Mesendoderm (in vitro differentiated cells): ENCODE measurements around the gene MRM2.

Experiments used
- DNase-seq: peaks from one replicate; pipeline ENCODE4 v3.0.0; 2013
- H2AK5ac ChIP-seq: 2 replicates; pipeline ENCODE4 v1.6.1; 2013; ENCODE audit warnings: low read length, inconsistent platforms
- H2BK120ac ChIP-seq: 2 replicates; pipeline ENCODE4 v1.6.1; 2013; ENCODE audit warnings: low read depth, mild to moderate bottlenecking, low read length, moderate library complexity, mixed read lengths
- H2BK15ac ChIP-seq: replicated peaks from 2 replicates; pipeline ENCODE4 v1.6.1; 2013; ENCODE audit warnings: low read depth, mild to moderate bottlenecking, moderate library complexity
- H2BK5ac ChIP-seq: 2 replicates; pipeline ENCODE4 v1.6.1; 2013; ENCODE audit warnings: low read length, inconsistent platforms
- H3K18ac ChIP-seq: 2 replicates; pipeline ENCODE4 v1.6.1; 2013; ENCODE audit warnings: mild to moderate bottlenecking, low read length, mixed read lengths
- H3K23ac ChIP-seq: one replicate; pipeline ENCODE4 v1.6.1; 2013; ENCODE audit warnings: low read length
- H3K27ac ChIP-seq: 2 replicates; pipeline ENCODE4 v1.5.1; 2013; ENCODE audit warnings: low read depth, mild to moderate bottlenecking, inconsistent platforms, low read length, moderate library complexity
- H3K27me3 ChIP-seq: 2 replicates; pipeline ENCODE4 v1.6.1; 2013; ENCODE audit warnings: low read length, control low read depth, mild to moderate bottlenecking, inconsistent platforms; ENCODE audit not compliant: insufficient read depth, poor library complexity
- H3K36me3 ChIP-seq: 2 replicates; pipeline ENCODE4 v1.6.1; 2013; ENCODE audit warnings: low read length, inconsistent platforms; ENCODE audit not compliant: control insufficient read depth, insufficient read depth
- H3K4ac ChIP-seq: one replicate; pipeline ENCODE4 v1.6.1; 2013; ENCODE audit warnings: low read depth, mild to moderate bottlenecking, low read length, moderate library complexity
- H3K4me1 ChIP-seq: 2 replicates; pipeline ENCODE4 v1.6.1; 2013; ENCODE audit warnings: low read depth, low read length, inconsistent platforms; ENCODE audit not compliant: control insufficient read depth
- H3K4me2 ChIP-seq: 2 replicates; pipeline ENCODE4 v1.6.1; 2013; ENCODE audit warnings: low read length
- H3K4me3 ChIP-seq: 2 replicates; pipeline ENCODE4 v1.5.1; 2013; ENCODE audit warnings: mild to moderate bottlenecking, low read length
- H3K56ac ChIP-seq: one replicate; pipeline ENCODE4 v1.6.1; 2013; ENCODE audit warnings: low read length
- H3K79me1 ChIP-seq: 2 replicates; pipeline ENCODE4 v1.6.1; 2013; ENCODE audit warnings: low read length, inconsistent platforms
- H3K79me2 ChIP-seq: 2 replicates; pipeline ENCODE4 v1.6.1; 2013; ENCODE audit warnings: mild to moderate bottlenecking, low read length; ENCODE audit not compliant: control insufficient read depth, insufficient read depth
- H3K9ac ChIP-seq: 2 replicates; pipeline ENCODE4 v1.6.1; 2013; ENCODE audit warnings: low read length, inconsistent platforms
- H4K5ac ChIP-seq: one replicate; pipeline ENCODE4 v1.6.1; 2013; ENCODE audit warnings: low read length
- H4K8ac ChIP-seq: one replicate; pipeline ENCODE4 v1.6.1; 2013; ENCODE audit warnings: low read depth, mild to moderate bottlenecking, control low read depth, low read length, moderate library complexity
- WGBS: extraction: QIAGEN DNeasy Blood & Tissue Kit; methylation state at CpG from one replicate; pipeline ENCODE4 v1.1.7; 2013; ENCODE audit warnings: low lambda C conversion rate, missing lambda C conversion rate; ENCODE audit not compliant: insufficient coverage; ENCODE audit errors: extremely low coverage; 5-methylcytosine and 5-hydroxymethylcytosine counted together

Gene MRM2

DNA sequence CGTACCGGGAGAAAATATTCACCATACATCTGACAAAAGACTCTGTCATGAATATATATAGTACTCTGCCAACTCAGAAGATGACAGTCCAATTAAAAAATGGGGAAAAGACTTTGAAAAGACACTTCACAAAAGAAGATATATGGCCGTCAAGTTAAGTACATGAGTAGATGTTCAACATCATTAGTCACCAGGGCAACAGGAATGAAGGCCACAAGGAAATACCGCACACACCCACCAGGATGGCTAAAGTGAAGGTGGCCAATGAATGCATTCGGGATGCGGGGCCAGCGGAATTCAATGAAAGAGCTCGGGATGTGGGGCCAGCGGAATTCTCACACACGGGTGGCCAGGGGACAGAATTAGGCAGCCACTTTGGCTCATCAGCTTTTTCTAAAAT, 51.5 kb downstream of the MRM2 start:
- no peak overlapping the region for H3K23ac ChIP-seq
- no peak overlapping the region for H4K5ac ChIP-seq
- no peak overlapping the region for H2BK120ac ChIP-seq
- H3K36me3 ChIP-seq: no peaks in the 10 kb centered on the region
- H3K4me2 ChIP-seq: no peak overlapping the region
- no peak overlapping the region for H2BK15ac ChIP-seq
- H3K4me3 ChIP-seq: no peak overlapping the region
- no peak overlapping the region for H3K9ac ChIP-seq
- H3K4me1 ChIP-seq: no peaks in the 10 kb centered on the region
- H2AK5ac ChIP-seq: no peak overlapping the region
- H4K8ac ChIP-seq: no peak overlapping the region
- no peaks in the 10 kb centered on the region for H3K27me3 ChIP-seq
- no peaks in the 10 kb centered on the region for H3K79me2 ChIP-seq
- no peak overlapping the region for H3K27ac ChIP-seq
- no peak overlapping the region for H2BK5ac ChIP-seq
- peaks cover 4% of the 10 kb centered on the region for H3K79me1 ChIP-seq
- peak; percentile 45 for DNase-seq
- H3K4ac ChIP-seq: no peak overlapping the region
- no CpG with 5 or more reads among the region's 10 CpGs for WGBS
- no peak overlapping the region for H3K56ac ChIP-seq
- H3K18ac ChIP-seq: no peak overlapping the region

DNA sequence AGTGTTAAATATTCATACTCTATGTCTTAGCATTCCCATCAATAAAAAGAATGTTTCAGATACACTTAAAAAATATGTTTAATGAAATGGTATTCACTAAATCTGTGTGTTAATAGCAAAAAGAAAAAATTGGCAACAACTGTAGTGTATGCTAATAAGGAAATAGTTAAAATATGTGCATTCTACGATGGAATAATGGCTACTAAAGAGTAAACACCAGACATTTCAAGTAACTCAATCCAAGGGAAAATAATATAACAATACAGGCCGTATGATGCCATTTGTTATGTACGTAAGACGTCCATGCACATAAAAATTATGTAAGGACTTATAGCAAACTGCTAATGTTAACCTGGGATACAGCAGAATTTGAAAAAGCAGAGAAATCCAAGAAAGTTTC, 55.8 kb downstream of the MRM2 start:
- H2BK5ac ChIP-seq: no peak overlapping the region
- no peak for DNase-seq
- H3K79me1 ChIP-seq: peaks cover 4% of the 10 kb centered on the region
- no peak overlapping the region for H3K23ac ChIP-seq
- no peak overlapping the region for H2BK15ac ChIP-seq
- no peak overlapping the region for H3K4me3 ChIP-seq
- H3K27me3 ChIP-seq: no peaks in the 10 kb centered on the region
- no peak overlapping the region for H3K4ac ChIP-seq
- H3K9ac ChIP-seq: no peak overlapping the region
- H3K4me2 ChIP-seq: no peak overlapping the region
- no peak overlapping the region for H4K8ac ChIP-seq
- H3K4me1 ChIP-seq: no peaks in the 10 kb centered on the region
- no peak overlapping the region for H3K56ac ChIP-seq
- no peak overlapping the region for H2AK5ac ChIP-seq
- no peak overlapping the region for H3K18ac ChIP-seq
- no peak overlapping the region for H4K5ac ChIP-seq
- no CpG with 5 or more reads among the region's 4 CpGs for WGBS
- no peak overlapping the region for H3K27ac ChIP-seq
- no peak overlapping the region for H2BK120ac ChIP-seq
- no peaks in the 10 kb centered on the region for H3K36me3 ChIP-seq
- no peaks in the 10 kb centered on the region for H3K79me2 ChIP-seq

DNA sequence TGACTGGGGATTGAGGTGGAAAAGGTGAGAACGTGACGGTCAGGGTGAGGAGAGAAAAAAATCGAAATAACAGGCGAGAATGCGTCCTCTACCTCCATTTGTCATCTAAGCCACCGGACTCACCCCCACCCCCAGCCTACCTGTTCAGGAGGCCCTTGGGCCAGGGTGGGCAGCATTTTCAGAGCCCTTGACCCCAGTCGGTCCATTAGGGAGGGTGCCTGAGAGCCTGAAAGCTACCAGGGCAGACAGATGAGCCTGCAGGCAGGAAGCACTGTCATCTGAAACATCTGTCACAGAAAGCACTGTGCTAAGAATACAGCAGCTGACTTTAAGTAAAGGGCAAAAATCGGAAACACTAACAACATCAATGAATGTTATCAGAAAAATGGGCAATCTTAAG, 56.3 kb downstream of the MRM2 start:
- no peak overlapping the region for H3K9ac ChIP-seq
- H3K27me3 ChIP-seq: no peaks in the 10 kb centered on the region
- no peaks in the 10 kb centered on the region for H3K79me2 ChIP-seq
- H3K4me1 ChIP-seq: no peaks in the 10 kb centered on the region
- H3K4me2 ChIP-seq: no peak overlapping the region
- H2BK120ac ChIP-seq: no peak overlapping the region
- no peak overlapping the region for H4K8ac ChIP-seq
- no peak for DNase-seq
- H2BK5ac ChIP-seq: no peak overlapping the region
- H3K4me3 ChIP-seq: no peak overlapping the region
- H3K18ac ChIP-seq: no peak overlapping the region
- no peaks in the 10 kb centered on the region for H3K36me3 ChIP-seq
- H3K27ac ChIP-seq: no peak overlapping the region
- WGBS: no CpG with 5 or more reads among the region's 8 CpGs
- no peak overlapping the region for H3K4ac ChIP-seq
- H3K23ac ChIP-seq: no peak overlapping the region
- no peak overlapping the region for H2BK15ac ChIP-seq
- no peak overlapping the region for H3K56ac ChIP-seq
- H3K79me1 ChIP-seq: peaks cover 4% of the 10 kb centered on the region
- H2AK5ac ChIP-seq: no peak overlapping the region
- no peak overlapping the region for H4K5ac ChIP-seq
